PFSK-1 (cell line): ENCODE results near the gene KHDC4.
A peak's percentile ranks its signal among the peaks of the same experiment; 100 is the strongest.

ENCODE experiments used
- FOXP2 ChIP-seq: optimal IDR thresholded peaks from 2 replicates; pipeline ENCODE3; 2011; ENCODE audit warnings: borderline replicate concordance, control low read depth, inconsistent platforms; ENCODE audit not compliant: insufficient read depth; ENCODE audit errors: extremely low read length, extremely low read depth
- POLR2AphosphoS5 ChIP-seq: IDR thresholded peaks from 2 replicates; pipeline ENCODE4 v1.6.1; 2012; ENCODE audit warnings: low read depth, mild to moderate bottlenecking, control low read depth, low read length, moderate library complexity
- REST ChIP-seq, 2 experiments: IDR thresholded peaks; 2 replicates each; pipeline versions ENCODE4 v1.6.1 to v1.8.0; 2011 to 2012; ENCODE audit warnings: low read depth in 2 of 2, low read length in 2 of 2, control low read depth in 1 of 2, inconsistent platforms in 1 of 2, mild to moderate bottlenecking in 1 of 2, moderate library complexity in 1 of 2; ENCODE audit not compliant: insufficient read depth in 1 of 2
- SIN3A ChIP-seq: IDR thresholded peaks from 2 replicates; pipeline ENCODE4 v1.6.1; 2012; ENCODE audit warnings: mild to moderate bottlenecking, low read length, moderate library complexity, borderline replicate concordance; ENCODE audit not compliant: insufficient read depth
- TAF1 ChIP-seq: IDR thresholded peaks from 2 replicates; pipeline ENCODE4 v1.6.1; 2012; ENCODE audit warnings: low read length, control low read depth, borderline replicate concordance; ENCODE audit not compliant: insufficient read depth

Gene KHDC4

GRCh38 chr1:155932487-155932886 lies 1.7 kb downstream of the KHDC4 start:
- TF ChIP-seq TAF1 (no peak), FOXP2 (no peak), POLR2AphosphoS5 (no peak), SIN3A (no peak), REST (IDR thresholded peaks at IDR 0.05; ENCODE audit: insufficient read depth in 1 of 2, low read depth in 2 of 2, low read length in 2 of 2) (no peak)

GRCh38 chr1:155932081-155932480 lies 2.1 kb downstream of the KHDC4 start:
- no peak for TF ChIP-seq FOXP2
- no peak for TF ChIP-seq TAF1
- TF ChIP-seq REST (IDR thresholded peaks at IDR 0.05; ENCODE audit: insufficient read depth in 1 of 2, low read depth in 2 of 2, low read length in 2 of 2) = no peak
- TF ChIP-seq POLR2AphosphoS5 = no peak
- no peak for TF ChIP-seq SIN3A

GRCh38 chr1:155931332-155932038 lies 2.7 kb downstream of the KHDC4 start:
- TF ChIP-seq FOXP2 = no peak
- no peak for TF ChIP-seq REST (IDR thresholded peaks at IDR 0.05; ENCODE audit: insufficient read depth in 1 of 2, low read depth in 2 of 2, low read length in 2 of 2)
- peak; percentile 60; the same call in 1 of the 2 replicates for TF ChIP-seq POLR2AphosphoS5
- TF ChIP-seq TAF1 = no peak

- TF ChIP-seq FOXP2 = no peak
- TF ChIP-seq POLR2AphosphoS5 = no peak
- TF ChIP-seq SIN3A = no peak
- no peak for TF ChIP-seq TAF1
- no peak for TF ChIP-seq REST (IDR thresholded peaks at IDR 0.05; ENCODE audit: insufficient read depth in 1 of 2, low read depth in 2 of 2, low read length in 2 of 2)
Measured at GRCh38 chr1:155929057-155929456, 5.2 kb downstream of the KHDC4 start.

GRCh38 chr1:155925506-155925905 lies 8.7 kb downstream of the KHDC4 start:
- TF ChIP-seq POLR2AphosphoS5 = no peak
- TF ChIP-seq SIN3A = no peak
- TF ChIP-seq TAF1 = no peak
- TF ChIP-seq FOXP2 = no peak
- no peak for TF ChIP-seq REST (IDR thresholded peaks at IDR 0.05; ENCODE audit: insufficient read depth in 1 of 2, low read depth in 2 of 2, low read length in 2 of 2)
